K562 (cell line): Measurements from ENCODE around the gene SETMAR. TPM values are rescaled to one million over a fixed set of nuclear protein-coding genes. Genes with fewer than 3 reads are reported as not detected.

ENCODE experiments used
- BACH1 ChIP-seq: fragments of 200-800 bp; sonication (Bioruptor generic); IDR thresholded peaks from 2 replicates; pipeline ENCODE4 v1.6.1; 2016; ENCODE audit warnings: missing genetic modification characterization, missing compliant biosample characterization
- BRCA1 ChIP-seq, 2 experiments: fragments of 450-650 bp in 1 of 2; sonication (generic) in 1 of 2; formaldehyde crosslinking in 1 of 2; IDR thresholded peaks; 2 replicates each; pipeline versions ENCODE4 v1.5.0 to v1.6.1; 2017 to 2020; ENCODE audit warnings: mild to moderate bottlenecking in 1 of 2, missing genetic modification reagents in 1 of 2
- DPF2 ChIP-seq: fragments of 450-650 bp; IDR thresholded peaks from 2 replicates; pipeline ENCODE4 v1.6.1; 2016
- ELF2 ChIP-seq: fragments of 250-450 bp; sonication (Bioruptor Pico); IDR thresholded peaks from 2 replicates; pipeline ENCODE4 v1.5.0; 2021; ENCODE audit warnings: mild to moderate bottlenecking
- HMGN3 ChIP-seq: IDR thresholded peaks from 2 replicates; pipeline ENCODE4 v1.6.1; 2011; ENCODE audit warnings: borderline replicate concordance, low read depth, mild to moderate bottlenecking, mixed read lengths, low read length; ENCODE audit not compliant: insufficient read length; ENCODE audit errors: extremely low read depth
- JUND ChIP-seq, 2 experiments: IDR thresholded peaks; 2 replicates in 1 of 2; 3 replicates in 1 of 2; pipeline ENCODE4 v1.6.1; 2011; ENCODE audit warnings: borderline replicate concordance in 2 of 2, low read depth in 2 of 2, low read length in 2 of 2, improper control_type of control experiment in 1 of 2, missing biosample characterization in 1 of 2, missing genetic modification characterization in 1 of 2, missing genetic modification reagents in 1 of 2
- NONO ChIP-seq, 2 experiments: fragments of 200-400 bp in 1 of 2; fragments of 450-650 bp in 1 of 2; formaldehyde crosslinking in 1 of 2; IDR thresholded peaks; 2 replicates each; pipeline ENCODE4 v1.6.1; 2017; ENCODE audit warnings: low read depth in 2 of 2, mild to moderate bottlenecking in 2 of 2, moderate library complexity in 2 of 2, low read length in 1 of 2
- NRF1 ChIP-seq, 2 experiments: fragments of 450-650 bp; IDR thresholded peaks in 1 of 2; conservative IDR thresholded peaks in 1 of 2; 2 replicates each; pipeline ENCODE4 v1.6.1; 2014; ENCODE audit warnings: mild to moderate bottlenecking in 2 of 2
- PBX2 ChIP-seq, 2 experiments: IDR thresholded peaks in 1 of 2; conservative IDR thresholded peaks in 1 of 2; 2 replicates each; pipeline ENCODE4 v1.6.1; 2016; ENCODE audit warnings: low read depth in 2 of 2, mild to moderate bottlenecking in 1 of 2, missing compliant biosample characterization in 1 of 2, missing genetic modification characterization in 1 of 2, moderate library complexity in 1 of 2
- POLR2H ChIP-seq: IDR thresholded peaks from 2 replicates; pipeline ENCODE4 v1.6.1; 2016; ENCODE audit warnings: missing genetic modification characterization, low read depth, mild to moderate bottlenecking, control low read depth, missing compliant biosample characterization, moderate library complexity
- PTBP1 ChIP-seq: fragments of 200-400 bp; formaldehyde crosslinking; IDR thresholded peaks from 2 replicates; pipeline ENCODE4 v1.6.1; 2017; ENCODE audit warnings: low read depth, low read length
- SMARCB1 ChIP-seq: IDR thresholded peaks from 2 replicates; pipeline ENCODE4 v1.6.1; 2011; ENCODE audit warnings: improper control_type of control experiment, low read depth; ENCODE audit not compliant: insufficient read length
- SRSF3 ChIP-seq: fragments of 200-400 bp; formaldehyde crosslinking; IDR thresholded peaks from 2 replicates; pipeline ENCODE4 v1.6.1; 2016; ENCODE audit warnings: mild to moderate bottlenecking, low read length, moderate library complexity; ENCODE audit not compliant: insufficient read depth
- TRIM24 ChIP-seq, 2 experiments: fragments of 450-650 bp; IDR thresholded peaks; 2 replicates each; pipeline ENCODE4 v1.6.1; 2016
- TSC22D4 ChIP-seq: fragments of 450-650 bp; IDR thresholded peaks from 2 replicates; pipeline ENCODE4 v1.6.1; 2016; ENCODE audit warnings: missing genetic modification characterization, missing biosample characterization, control low read depth
- YBX1 ChIP-seq: fragments of 450-650 bp; IDR thresholded peaks from 2 replicates; pipeline ENCODE4 v1.7.1; 2016; ENCODE audit warnings: mild to moderate bottlenecking
- ZFPM2 ChIP-seq: fragments of 250-450 bp; sonication (Bioruptor Pico); IDR thresholded peaks from 2 replicates; pipeline ENCODE4 v1.5.1; 2022; ENCODE audit warnings: mild to moderate bottlenecking
- ZNF133 ChIP-seq: fragments of 250-450 bp; sonication (Bioruptor Pico); IDR thresholded peaks from 2 replicates; pipeline ENCODE4 v1.4.0; 2020; ENCODE audit warnings: mild to moderate bottlenecking
- ZNF384 ChIP-seq: IDR thresholded peaks from 2 replicates; pipeline ENCODE4 v1.6.1; 2012; ENCODE audit warnings: low read depth, low read length, improper control_type of control experiment
- ZNF551 ChIP-seq: fragments of 250-450 bp; sonication (Bioruptor Pico); IDR thresholded peaks from 2 replicates; pipeline ENCODE4 v1.5.0; 2021; ENCODE audit warnings: mild to moderate bottlenecking, moderate library complexity
- ZNF655 ChIP-seq: fragments of 250-450 bp; sonication (Bioruptor Pico); IDR thresholded peaks from 2 replicates; pipeline ENCODE4 v1.5.0; 2021
- ZNF695 ChIP-seq: fragments of 450-650 bp; formaldehyde crosslinking; IDR thresholded peaks from 2 replicates; pipeline ENCODE4 v1.4.0; 2020; ENCODE audit warnings: mild to moderate bottlenecking, moderate library complexity
- ZSCAN32 ChIP-seq: fragments of 450-650 bp; formaldehyde crosslinking; IDR thresholded peaks from 2 replicates; pipeline ENCODE4 v1.4.0; 2020; ENCODE audit warnings: mild to moderate bottlenecking, moderate library complexity
- polyA plus RNA-seq, 8 experiments: library from polyadenylated mRNA; depleted of rRNA in 4 of 8; stranded (reverse) in 5 of 8; unstranded in 3 of 8; fragments of >200 nt; fragmentation: Nextera tagmentation in 2 of 8; fragmentation: Illumina TruSeq in 1 of 8; extraction: Ambion mirVana in 2 of 8; extraction: Trizol in 1 of 8; gene quantifications; 2 replicates each; pipeline versions ENCODE4 v1.2.1 to v1.2.3, GENCODE V29; 2011 to 2014; ENCODE audit warnings: inconsistent platforms in 1 of 8, missing spikeins in 1 of 8
- total RNA-seq, 7 experiments: library from RNA; depleted of rRNA in 6 of 7; stranded (reverse); fragments of >200 nt in 6 of 7; fragmentation: Illumina TruSeq in 2 of 7; extraction: Trizol in 2 of 7; gene quantifications; 2 replicates each; pipeline versions ENCODE4 v1.2.1 to v1.2.3, GENCODE V29; 2011 to 2021; ENCODE audit warnings: low replicate concordance in 1 of 7
- TF ChIP-seq, protein P1 (sequence below), 2 experiments: fragments of 450-650 bp; conservative IDR thresholded peaks; 2 replicates each; pipeline ENCODE4 v1.6.1; 2017; ENCODE audit warnings: mild to moderate bottlenecking in 2 of 2, moderate library complexity in 2 of 2

SETMAR gene
- total and polyA plus RNA-seq, 9 of the 15 experiments (the other 6 are each of a cell fraction or from before 2014, with no cell fraction given), result 5.5 to 25.1 (median 18.2) TPM

- TF ChIP-seq ZNF655 (CRISPR knock-in tag) (no peak), TSC22D4 (tag) (no peak), ELF2 (CRISPR knock-in tag) (no peak), JUND (IDR thresholded peaks at IDR 0.05; ENCODE audit: borderline replicate concordance, low read depth, low read length) (no peak), JUND (tag; IDR thresholded peaks at IDR 0.05; ENCODE audit: borderline replicate concordance, low read depth, low read length) (0 out of 3 replicates have a peak, but pooled peaks have one; percentile 62), YBX1 (no peak), PTBP1 (no peak), POLR2H (0 out of 2 replicates have a peak, but pooled peaks have one; percentile 9), PBX2 (CRISPR knock-in tag; IDR thresholded peaks at IDR 0.05; ENCODE audit: low read depth) (no peak), PBX2 (tag; conservative IDR thresholded peaks at IDR 0.05; ENCODE audit: low read depth) (peak; percentile 18; the same call in 1 of the 2 replicates), SRSF3 (no peak), NONO (IDR thresholded peaks at IDR 0.05; ENCODE audit: low read depth in 2 of 2, low read length in 1 of 2) (no peak), ZNF133 (CRISPR knock-in tag) (no peak), TRIM24 (IDR thresholded peaks at IDR 0.05) (peak; percentile 11 to 47; a peak in 1 of 4 replicates), DPF2 (peak; percentile 66), BRCA1 (IDR thresholded peaks at IDR 0.05) (no peak), BRCA1 (CRISPR knock-in tag; IDR thresholded peaks at IDR 0.05) (no peak), HMGN3 (no peak), ZNF384 (peak; percentile 75; the same call in 1 of the 2 replicates), ZFPM2 (no peak), ZNF695 (CRISPR knock-in tag) (no peak), SMARCB1 (no peak), NRF1 (conservative IDR thresholded peaks at IDR 0.05 in 1 of 2, IDR thresholded peaks at IDR 0.05 in 1 of 2) (no peak), ZNF551 (CRISPR knock-in tag) (no peak), ZSCAN32 (CRISPR knock-in tag) (no peak), BACH1 (0 out of 2 replicates have a peak, but pooled peaks have one; percentile 18)
- TF ChIP-seq, protein P1, sequence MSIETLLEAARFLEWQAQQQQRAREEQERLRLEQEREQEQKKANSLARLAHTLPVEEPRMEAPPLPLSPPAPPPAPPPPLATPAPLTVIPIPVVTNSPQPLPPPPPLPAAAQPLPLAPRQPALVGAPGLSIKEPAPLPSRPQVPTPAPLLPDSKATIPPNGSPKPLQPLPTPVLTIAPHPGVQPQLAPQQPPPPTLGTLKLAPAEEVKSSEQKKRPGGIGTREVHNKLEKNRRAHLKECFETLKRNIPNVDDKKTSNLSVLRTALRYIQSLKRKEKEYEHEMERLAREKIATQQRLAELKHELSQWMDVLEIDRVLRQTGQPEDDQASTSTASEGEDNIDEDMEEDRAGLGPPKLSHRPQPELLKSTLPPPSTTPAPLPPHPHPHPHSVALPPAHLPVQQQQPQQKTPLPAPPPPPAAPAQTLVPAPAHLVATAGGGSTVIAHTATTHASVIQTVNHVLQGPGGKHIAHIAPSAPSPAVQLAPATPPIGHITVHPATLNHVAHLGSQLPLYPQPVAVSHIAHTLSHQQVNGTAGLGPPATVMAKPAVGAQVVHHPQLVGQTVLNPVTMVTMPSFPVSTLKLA (conservative IDR thresholded peaks at IDR 0.05), result peak; percentile 21 to 44; a peak in 1 of 4 replicates
These were observed 19.5 kb downstream of the SETMAR start (continued) for GRCh38 chr3:4322635-4323034.
